ENCODE results near the gene RASGEF1B. TPM values are rescaled to one million over a fixed set of nuclear protein-coding genes. Genes with fewer than 3 reads are reported as not detected.

The RASGEF1B gene
- total RNA-seq: under 0.01 and 0.09 TPM in 2 replicates

DNA sequence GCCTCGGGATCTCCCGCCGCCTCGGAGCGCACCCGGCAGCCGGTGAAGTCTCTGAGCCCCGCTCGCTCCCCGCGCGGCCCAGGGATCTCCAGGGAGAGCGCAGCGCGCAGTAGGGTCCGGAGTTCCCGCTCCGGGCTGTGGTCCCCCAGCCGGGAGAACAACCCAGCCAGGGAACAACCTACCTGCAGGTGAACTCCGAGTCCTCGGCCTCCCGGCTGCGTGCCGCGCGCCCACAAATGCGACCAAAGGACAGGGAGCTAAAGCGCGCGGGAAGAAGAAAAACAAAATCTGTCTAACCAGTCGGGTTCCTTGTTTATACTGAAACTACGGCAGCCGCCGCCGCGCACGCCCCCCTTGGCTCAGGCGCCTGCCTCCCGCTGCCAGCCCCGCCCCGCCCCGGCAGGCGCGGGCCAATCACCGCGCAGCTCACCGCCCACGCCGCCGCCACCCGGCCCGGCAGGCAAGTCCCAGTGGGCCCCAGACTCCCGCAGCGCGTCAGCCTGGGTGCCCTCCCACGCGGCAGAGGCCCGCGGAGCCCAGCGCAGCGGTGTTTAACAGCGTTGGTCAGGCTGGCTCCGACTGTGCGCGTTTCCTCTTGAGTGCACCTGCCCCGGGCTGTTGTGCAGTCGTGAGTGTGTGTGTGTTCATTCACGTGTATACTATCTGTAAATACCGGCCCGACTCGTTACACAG, at the start of gene RASGEF1B:
RASGEF1B (minus strand) TSS at position 320 of the 693 bp plus-strand sequence. CDS start 12,399 bp downstream, outside the sequence.

Measured in endothelial cell of coronary artery (primary cell).